Skeletal muscle cell (primary cell): Measurements from ENCODE around the gene TLCD4.
A peak's percentile ranks its signal among the peaks of the same experiment; 100 is the strongest.
"Not testable (repeated sequence)": the region's sequence is repeated elsewhere in the genome, so short reads cannot be mapped to it uniquely, and the experiment has no call there.

Experiments used
- DNase-seq: peaks from one replicate; pipeline ENCODE4 v3.0.0-alpha.2; 2010; ENCODE audit warnings: low read depth
- H3K4me3 ChIP-seq: 2 replicates; pipeline ENCODE4 v1.5.1; 2011; ENCODE audit warnings: low read depth, mild to moderate bottlenecking, control low read depth, low read length, moderate library complexity

TLCD4 gene, protein sequence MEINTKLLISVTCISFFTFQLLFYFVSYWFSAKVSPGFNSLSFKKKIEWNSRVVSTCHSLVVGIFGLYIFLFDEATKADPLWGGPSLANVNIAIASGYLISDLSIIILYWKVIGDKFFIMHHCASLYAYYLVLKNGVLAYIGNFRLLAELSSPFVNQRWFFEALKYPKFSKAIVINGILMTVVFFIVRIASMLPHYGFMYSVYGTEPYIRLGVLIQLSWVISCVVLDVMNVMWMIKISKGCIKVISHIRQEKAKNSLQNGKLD

DNA sequence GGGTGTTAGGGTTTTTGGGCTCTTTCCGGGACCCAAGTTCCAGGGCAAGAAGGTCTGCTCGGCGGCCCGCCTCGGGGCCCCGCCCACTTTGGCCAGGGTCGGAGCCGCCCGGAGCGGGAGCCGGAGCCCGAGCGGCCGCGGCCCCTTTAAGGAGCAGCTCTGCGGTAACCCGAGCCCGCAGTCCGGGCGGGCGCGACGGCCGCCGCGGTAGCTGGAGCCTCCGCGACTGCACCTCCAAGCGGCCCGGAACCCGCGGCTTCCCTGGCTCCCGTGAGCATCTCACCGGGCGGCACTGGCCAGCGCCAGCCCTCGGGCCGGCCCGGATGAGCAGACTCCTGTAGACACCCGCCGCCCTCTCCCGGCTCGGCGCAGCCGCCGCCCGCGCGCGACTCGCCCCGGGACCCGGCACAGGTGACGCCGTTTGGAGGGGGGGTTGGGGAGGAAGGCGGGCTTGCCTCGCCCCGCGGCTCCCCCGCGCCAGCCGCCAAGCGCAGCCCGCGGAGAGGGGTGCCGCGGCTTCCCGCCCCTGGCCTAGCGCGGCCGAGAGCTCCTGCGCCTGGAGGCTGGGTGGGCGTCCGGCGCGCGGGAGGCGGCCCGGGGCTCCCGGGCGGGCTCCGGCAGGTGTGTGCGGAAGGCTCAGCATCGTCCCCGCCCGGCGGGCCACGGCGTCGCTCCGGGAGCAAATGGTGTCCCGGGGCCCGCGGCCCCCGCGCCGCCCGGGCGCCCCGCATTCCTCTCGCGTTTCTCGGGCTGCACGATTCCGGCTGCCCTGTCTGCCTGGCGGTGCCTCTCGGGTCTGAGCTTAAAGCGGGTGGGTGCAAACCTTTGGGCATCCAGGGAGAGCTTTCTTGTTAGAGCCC, at the start of gene TLCD4:
TSS of gene TLCD4 (plus strand) at position 149 of the 860 bp plus-strand sequence. CDS start 26,547 bp downstream, outside the sequence.
- H3K4me3 ChIP-seq: peak within 1 kb of the TSS; percentile 59
- DNase-seq: no peak

DNA sequence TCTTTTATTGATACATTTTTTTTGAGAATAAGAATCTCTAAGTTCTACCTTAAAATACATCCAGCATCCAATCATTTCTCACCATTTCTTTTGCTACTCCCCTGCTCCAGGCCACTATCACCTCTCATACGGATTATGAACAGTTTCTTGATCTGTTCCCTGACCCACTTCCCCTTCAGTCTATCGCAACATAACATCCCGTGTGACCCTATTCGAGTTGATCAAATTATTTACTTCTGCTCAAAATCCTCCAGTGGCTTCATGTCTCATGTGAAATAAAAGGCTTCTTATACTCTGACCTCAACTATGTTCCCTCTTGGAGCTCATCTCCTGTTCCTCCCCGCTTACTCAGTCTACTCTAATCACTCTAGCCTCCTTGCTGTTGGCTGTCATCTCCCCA, 49.6 kb upstream of the TLCD4 start:
- no peak for DNase-seq
- no peak overlapping the region for H3K4me3 ChIP-seq

DNA sequence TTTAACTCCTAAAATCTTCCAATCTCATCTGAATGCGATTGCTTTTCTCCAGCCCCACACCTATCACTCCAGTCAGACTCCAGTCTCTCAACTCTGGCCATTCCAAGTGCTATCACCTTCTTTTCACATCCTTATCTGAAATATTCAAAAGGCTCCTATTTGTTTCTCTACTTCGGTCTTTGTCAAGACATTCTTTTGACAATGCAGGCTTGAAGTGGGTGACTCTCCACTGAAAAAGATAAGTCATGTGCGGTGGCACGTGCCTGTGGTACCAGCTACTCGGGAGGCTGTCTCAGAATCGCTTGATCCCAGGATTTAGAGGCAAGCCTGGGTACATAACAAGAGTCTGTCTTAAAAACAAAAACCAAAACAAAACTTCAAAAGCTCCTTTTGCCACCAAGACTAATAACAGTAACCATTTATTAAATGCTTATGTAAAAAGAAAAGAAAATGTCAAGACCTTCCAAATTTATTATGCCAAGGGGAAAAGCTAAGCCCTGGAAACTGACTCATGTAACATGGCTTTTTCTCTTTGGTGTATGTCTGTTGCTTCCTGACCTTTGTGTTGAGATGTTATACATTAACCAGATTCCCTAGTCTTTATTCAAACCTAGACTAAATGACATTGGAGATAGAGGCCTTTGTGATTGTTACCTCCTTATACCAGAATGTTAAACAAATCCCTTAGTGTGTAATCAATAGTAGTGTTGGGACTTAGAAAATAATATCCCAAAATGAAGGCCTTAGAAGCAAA, 48.0 kb upstream of the TLCD4 start:
- H3K4me3 ChIP-seq: no peak overlapping the region
- no peak for DNase-seq

DNA sequence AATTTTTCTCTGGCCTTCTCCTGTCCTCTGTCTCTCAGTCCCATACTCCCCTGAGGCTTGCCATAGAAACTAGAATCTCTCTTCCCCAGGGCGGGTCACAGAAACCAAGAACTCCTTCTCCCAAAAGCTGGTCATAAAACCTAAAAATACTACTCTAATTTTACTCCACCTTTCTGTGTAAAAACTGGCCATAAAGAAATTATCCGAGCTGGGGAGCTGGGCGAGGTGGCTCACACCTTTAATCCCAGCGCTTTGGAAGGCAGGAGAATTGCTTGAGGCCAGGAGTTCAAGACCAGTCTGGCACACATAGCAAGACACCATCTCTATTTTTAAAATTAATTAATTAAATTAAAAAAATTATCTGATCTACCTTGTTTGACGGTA, 47.5 kb upstream of the TLCD4 start:
- DNase-seq: no peak
- no peak overlapping the region for H3K4me3 ChIP-seq

DNA sequence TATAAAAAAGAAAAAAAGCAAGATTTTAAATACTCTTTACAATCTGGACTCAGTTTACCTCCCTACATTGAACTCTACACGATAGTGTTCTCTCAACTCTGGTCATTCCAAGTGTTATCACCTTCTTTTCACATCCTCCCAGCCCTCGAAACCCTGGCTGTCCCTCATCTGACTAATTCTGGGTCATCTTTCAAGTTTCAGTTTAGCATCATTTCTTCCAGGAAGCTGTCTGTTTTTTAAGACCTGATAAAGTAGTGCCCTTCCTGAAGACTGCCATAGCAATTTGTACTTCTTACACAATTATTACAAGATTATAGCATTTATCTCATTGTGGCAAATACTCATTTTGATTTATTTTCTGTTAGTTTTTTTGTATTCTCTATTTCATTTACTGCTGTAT, 45.6 kb upstream of the TLCD4 start:
- no peak for DNase-seq
- peak overlapping the region; percentile 62 for H3K4me3 ChIP-seq

DNA sequence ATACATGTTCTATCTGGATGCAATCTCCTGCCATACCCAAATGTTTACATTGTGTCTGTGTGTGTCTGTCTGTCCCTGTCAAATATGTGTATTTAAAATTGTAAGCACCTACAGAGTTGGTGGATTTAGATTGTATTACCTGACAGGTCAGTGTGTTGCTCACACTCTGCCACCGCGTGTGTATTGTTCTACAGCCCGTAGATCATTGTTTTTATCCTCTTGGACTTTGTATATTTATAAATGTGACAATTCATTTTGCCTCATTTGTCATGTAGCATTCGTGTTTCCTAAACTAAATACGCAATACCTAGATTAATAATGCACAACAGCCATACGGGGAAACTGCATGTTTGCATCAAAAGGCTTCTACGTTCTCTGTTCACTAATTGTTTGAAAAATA, 45.0 kb upstream of the TLCD4 start:
- DNase-seq: no peak
- peak overlapping the region; percentile 62 for H3K4me3 ChIP-seq

DNA sequence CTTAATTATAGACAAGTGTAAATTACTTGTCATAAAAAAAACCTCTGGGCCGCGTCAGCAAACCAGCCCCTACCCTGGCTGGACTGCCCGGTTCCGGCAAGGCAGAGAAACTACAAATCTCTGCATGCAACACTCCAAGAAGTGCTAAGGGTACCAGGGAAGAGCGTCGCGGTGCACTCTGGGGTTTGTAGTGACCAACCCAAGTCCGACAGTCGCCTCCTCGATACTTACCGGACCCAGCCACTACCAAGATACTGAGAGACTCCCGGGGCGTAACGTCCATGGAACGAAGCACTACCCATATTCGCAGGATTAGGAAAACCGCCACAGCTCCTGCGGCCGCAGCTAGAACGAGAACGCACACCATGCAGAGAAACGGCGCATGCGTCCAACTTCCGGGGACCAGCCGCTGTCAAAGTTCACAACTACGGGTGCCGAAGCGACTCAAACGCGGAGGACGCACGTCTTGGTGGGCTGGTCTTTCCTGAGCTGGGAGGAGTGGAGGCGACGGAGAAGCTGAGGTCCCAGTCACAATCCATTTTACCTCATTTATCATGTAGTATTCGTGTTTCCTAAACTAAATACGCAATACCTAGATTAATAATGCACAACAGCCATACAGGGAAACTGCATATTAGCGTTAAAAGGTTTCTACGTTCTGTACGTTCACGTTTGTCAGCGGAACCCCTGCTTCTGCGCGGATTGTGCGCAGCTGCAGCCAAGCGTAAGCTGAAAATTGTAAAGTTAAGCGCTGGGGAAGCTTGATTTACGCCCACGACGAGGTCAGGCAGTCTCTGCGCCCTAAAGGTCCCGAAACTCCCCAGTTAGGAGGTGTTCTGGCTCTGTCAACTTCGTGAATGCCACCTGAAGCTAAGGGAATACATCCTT, 44.4 kb upstream of the TLCD4 start, which contains the start of gene ALG14:
TSS of gene ALG14 (minus strand) at position 420 of the 888 bp plus-strand sequence. CDS start at position 367, 53 bp downstream.
- peak within 1 kb of the TSS; percentile 62 for H3K4me3 ChIP-seq
- DNase-seq: peak; percentile 91

DNA sequence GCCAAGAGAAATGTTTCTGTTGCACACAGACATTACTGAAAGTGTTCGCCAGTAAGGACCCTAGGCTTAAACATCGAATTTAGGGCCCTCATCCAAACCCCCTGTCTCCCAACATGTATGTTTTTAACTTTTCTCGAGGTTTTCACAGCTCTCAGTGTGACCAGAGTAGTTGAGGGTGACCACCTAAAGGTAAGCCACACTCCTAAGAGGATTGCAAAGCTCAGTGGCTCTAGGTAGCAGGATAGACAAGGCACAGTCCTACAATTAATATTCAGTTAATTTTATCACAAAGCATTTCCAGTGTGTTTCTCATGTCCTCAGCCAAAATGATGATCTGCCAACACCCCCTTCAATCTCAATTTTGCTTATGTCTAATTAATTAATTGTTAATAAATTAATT, 43.7 kb upstream of the TLCD4 start:
- no peak for DNase-seq
- peak overlapping the region; percentile 62 for H3K4me3 ChIP-seq

DNA sequence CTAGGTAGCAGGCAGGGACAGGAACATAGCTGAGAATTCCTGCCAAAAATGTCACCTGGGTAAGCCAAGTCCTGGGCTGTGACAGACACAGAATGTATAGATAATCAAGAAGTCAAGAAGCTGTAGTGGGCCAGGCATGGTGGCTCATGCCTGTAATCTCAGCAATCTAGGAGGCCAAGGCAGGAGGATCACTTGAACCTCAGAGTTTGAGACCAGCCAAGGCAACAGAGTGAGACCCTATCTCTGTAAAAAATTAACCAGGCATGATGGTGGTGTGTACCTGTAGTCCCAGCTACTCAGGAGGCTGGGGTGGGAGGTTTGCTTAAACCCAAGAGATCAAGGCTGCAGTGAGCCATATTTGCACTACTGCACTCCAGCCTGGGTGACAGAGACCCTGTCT, 41.1 kb upstream of the TLCD4 start:
- no peak overlapping the region for H3K4me3 ChIP-seq
- DNase-seq: no peak

DNA sequence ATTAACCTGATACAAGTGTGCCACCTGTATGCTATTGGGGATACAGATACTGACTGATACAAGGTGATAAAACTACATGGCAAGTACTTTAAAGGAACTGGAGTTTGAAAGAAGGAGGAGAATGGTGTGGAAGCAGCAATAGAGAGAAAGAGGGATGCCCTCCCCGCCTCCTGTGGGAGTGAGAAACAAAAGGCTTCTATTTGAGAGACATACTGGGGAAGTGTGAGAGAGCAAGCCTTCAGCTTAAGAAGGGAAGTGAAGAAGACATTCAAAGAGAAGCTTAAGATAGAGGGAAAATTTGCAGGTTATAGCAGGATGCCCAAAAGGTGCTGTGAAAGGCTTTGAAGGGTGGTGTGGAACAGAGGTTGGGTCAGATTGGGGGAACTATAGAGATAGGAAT, 36.7 kb upstream of the TLCD4 start:
- no peak for DNase-seq
- H3K4me3 ChIP-seq: no peak overlapping the region

DNA sequence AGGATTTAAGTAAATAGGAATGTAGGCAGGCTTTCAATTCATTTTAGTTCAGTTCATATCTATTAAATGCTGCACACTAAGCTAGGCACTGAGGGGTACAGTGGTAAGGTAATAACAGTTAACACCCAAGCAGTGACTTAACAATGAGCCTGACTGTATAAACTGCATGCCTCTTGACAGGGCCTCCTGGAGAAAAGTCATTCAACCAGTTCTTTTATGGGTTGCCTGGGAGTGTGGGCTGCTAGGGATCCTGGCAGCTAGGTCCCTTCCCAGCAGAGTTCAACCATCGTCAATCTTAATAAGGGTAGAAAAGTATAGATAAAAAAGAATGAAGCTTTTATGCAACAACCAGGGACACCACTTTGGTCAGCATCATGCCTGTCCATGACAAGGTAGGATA, 36.3 kb upstream of the TLCD4 start:
- H3K4me3 ChIP-seq: no peak overlapping the region
- no peak for DNase-seq

DNA sequence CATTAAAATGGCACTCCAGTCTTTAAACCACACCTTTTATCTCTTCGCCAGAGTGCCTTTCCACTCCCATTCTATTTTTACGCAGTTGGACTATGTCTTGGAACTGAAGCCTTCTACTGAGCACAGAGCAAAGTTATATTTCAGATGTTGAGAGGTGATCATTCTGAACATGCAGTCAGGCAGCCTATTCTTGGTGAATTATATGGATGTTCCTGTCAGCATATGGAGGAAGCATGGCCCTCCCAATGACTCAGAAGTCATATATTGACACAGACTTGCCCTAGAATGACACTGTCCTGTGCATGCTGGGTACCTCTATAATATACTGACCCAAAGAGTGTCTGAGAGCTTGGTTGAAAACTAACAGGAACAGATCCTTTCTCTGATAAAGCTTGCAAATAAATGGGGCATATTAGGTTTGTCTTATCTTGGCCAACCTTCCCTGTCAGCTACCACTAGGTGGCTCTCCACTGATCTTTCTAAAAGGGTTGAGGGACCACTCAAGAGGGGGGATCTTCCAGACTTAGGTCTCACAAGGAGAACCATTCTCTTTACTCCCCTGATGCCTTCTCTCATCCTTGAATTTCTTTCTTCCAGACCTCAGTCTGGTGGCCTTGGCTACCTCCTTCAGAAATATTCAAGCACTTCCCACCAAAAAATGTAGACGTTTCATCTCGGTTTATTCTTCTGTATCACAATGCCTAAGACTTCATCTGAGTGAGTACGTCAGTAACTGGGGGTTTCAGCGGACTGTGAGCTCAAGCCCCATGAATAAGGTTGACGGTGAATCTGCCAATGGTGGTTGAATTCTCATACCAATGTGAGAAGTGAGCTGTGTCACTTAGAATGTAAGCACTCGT, 32.6 kb upstream of the TLCD4 start:
- H3K4me3 ChIP-seq: no peak overlapping the region
- no peak for DNase-seq

DNA sequence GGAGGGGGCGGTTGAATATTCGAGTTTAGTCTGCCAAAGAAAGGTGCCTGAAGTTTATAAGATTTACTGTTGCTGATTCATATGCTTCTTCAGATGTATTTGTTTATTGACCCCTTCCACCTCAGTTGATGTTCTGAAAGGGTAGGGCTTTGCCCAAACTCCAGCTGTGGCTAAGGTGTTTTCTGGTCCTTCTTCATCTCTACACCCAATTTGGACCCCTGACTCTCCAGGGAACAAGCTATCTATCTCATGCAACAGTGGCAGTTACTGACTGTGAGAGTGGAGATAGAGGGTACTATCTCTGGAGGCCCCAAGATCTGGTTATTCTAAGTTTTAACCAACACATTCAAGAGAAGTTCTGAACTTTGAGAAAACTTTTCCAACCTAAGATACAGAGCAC, 31.8 kb upstream of the TLCD4 start:
- no peak for DNase-seq
- H3K4me3 ChIP-seq: no peak overlapping the region

DNA sequence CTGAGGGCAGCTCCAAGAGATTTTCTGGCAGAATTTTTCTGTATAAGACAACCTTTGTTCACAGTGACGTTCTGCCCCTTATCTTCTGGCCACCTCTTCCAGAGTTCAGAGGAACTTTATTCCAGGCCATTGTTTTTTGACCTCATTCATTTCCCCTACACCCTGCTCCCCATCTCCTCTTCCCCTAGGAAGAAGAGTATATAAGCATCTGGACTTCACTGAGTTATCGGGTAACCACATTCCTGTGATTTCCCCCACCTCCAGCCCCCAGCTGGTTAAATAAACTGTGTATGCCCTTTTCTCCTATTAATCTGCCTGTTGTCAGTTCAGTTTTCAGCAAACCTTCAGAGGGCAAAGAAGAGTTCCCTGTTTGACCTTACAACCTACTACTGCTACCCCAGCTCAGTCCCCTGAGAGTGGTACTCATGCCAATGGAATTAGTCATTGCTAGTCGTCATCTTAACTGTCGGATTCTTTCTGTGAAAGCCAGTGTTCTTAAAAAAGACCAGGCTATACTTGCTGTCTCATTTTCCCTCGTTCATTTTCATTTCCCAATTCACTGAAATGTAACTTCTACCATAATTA, 30.1 kb upstream of the TLCD4 start:
- peak; percentile 95 for DNase-seq
- H3K4me3 ChIP-seq: no peak overlapping the region

DNA sequence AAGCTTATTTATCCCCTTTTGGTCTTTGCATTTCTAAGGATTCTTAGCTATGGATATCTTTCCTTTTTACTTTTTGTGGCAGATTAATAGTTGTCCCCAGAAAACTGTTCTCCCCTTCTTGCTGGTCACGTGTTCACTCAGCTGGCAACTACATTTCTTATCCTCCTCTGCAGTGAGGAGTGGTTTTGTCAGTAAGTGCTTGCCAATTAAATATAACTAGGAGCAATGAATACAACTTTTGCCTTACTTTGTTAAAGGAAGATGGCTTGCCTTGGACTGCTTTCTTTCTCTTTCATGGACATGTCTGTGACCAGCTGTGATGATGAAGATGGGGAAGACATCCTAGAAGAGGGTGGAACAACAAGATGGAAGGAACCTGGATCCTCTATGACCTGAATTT, 28.9 kb upstream of the TLCD4 start:
- H3K4me3 ChIP-seq: no peak overlapping the region
- DNase-seq: no peak

DNA sequence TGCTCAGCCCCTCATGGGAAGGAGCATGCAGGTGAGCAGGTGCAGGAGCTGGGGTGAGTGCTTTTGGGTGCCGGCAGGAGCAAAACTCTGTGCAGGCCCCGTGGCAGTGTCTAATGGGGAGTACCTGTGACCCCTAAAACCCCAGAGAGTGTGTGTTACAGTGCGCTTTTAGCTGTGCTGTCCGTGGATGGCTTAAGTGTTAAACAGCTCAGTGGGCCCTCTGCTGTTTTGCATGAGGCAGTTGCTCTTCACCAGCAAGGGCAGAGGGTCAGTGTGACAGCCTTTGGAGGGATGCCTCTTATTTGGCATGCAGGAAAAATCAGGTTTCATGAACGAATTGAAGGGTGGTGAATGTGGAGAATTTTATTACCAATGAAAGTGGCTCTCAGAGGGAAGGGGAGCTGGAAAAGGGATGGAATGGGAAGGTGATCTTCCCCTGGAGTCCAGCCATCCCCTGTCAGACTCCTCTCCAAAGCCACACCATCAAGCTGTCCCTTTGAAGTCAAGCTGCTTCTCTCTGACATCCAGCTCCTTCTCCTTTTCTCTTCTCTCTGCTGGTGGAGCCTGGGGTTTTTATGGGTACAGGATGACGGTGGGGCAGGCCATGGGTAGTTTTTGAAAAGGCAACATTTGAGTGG, 27.4 kb upstream of the TLCD4 start:
- DNase-seq: no peak
- no peak overlapping the region for H3K4me3 ChIP-seq

DNA sequence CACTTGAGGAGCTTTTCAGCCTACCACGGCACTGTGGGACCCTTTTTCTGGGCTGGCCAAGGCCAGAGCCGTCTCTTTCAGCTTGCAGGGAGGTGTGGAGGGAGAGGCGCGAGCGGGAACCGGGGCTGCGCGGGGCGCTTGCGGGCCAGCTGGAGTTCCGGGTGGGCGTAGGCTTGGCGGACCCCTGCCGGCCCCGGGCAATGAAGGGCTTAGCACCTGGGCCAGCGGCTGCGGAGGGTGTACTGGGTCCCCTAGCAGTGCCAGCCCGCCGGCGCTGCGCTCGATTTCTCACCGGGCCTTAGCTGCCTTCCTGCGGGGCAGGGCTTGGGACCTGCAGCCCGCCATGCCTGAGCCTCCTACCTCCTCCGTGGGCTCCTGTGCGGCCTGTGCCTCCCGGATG, 25.9 kb upstream of the TLCD4 start:
- DNase-seq, H3K4me3 ChIP-seq: not testable (repeated sequence)

DNA sequence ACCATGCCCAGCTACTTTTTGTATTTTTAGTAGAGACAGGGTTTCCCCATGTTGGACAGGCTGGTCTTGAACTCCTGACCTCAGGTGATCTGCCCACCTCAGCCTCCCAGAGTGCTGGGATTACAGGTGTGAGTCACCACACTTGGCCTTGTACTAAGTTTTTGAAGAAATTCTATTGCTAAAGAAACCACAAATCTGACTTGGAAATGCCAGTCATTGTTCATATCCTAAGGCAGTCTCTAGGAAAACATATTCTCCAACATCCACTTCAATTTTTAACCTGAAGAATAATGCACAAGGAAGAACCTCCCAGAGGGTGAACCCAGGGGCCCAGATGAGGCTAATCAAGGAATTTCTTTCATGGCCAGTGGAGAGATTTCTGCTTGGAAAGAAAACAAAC, 24.3 kb upstream of the TLCD4 start:
- DNase-seq, H3K4me3 ChIP-seq: not testable (repeated sequence)
